Measurements from ENCODE around the gene MYBBP1A.
A peak's percentile ranks its signal among the peaks of the same experiment; 100 is the strongest.

MYBBP1A gene

DNA sequence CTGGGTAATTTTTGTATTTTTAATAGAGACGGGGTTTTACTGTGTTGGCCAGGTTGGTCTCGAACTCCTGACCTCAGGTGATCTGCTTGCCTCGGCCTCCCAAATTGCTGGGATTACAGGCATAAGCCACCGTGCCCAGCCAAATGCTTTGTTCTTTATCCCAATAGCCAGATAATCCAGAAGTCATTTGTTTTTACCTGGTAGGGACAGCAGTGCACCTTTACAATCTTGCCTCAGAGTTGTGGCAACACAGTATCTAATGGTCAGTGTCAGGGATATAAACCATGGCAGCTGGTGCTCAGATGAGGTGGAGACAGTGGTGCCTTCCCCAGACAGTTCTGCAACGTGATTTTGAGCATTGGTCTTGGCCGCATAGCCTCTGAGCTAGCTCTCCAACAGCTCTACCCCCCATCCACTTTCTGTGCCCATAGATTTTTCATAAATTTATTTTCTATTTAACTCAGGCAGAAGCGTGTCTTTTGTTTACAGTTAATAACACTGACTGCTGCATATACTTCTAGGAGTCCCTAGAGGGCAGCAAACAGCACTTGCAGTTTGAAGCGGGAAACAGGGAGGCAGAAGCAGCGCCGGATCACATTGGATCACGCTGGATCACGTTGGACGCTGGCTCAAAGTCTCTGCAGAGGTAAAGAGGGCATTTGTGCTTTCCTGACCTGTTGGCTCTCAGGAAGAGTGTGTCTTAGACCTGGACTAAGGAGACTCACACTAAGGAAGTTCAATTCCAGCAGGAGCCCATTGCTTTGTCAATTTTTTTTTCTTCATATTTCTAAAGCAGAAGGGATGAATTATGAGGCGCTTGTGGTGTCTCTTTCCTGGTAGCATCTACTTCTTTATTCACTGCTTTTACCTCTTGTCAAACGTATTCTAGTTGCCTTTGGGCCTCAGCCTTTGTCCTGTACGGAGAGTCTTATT, 10.3 kb upstream of the MYBBP1A start:
- peak; percentile 76 for DNase-seq

DNA sequence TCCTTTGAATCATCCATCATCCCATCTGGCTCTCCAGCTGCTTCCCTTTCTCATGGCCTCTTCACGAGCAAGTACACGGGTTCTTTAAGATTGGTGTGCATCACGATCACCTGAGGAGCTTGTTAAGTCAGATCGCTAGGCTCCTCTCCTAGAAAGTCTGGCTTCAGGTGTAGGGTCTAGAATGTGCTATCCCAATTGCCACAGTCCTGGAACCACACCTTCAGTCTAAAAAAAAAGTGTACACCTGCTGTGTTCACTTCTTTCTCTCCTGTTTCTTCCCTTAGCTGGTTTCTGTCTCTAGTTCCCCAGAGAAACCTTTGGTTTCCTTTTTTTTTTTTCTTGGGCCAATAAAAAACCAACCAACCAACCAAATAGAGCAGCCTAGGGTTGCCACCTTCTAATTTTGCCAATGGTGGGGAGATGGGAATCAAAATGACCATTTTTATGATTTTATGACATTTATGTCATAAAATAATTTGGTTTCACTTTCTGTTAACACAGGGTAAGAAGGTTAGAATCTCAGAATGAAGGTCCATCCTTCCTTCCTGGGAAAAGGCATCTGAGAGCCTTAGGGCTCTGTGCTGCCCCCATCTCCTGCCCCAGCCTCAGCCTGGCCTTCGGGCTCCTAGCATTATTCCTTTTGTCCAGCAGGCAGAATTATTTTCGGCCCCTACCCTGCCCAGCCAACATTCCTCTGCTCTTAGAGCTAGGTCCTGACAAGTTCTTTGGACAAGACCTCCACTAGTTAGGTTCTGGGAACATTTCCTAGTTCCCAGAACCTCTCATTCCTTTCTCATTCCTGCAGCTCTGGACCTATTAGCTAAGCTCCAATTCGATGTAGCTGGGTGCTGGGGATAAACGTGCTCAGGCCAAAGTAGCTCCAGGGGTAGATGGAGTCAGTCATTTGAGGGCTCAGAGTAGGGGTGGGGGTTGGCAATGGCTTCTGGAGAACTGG, 7.1 kb upstream of the MYBBP1A start:
- DNase-seq: no peak

DNA sequence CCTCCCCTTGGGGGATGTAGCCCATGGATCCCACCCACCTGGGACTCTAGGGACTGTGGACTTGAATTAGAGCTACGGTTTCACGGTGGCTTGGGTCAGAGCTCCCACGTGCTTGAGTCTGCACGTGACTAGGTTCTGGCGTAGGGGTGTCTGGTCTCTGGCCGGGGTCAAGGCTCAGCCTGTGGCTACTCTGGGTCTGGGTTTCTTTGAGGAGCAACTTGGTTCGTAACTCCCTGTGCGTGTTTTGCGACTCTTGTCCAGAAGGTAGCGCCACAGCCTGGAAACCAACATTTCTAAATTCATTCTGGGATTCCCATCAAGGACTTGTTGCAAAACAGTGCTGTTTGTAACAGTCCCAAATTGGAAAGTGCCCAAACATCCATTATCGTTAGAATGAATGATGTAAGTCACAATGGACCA, 5.7 kb upstream of the MYBBP1A start:
- DNase-seq: no peak

DNA sequence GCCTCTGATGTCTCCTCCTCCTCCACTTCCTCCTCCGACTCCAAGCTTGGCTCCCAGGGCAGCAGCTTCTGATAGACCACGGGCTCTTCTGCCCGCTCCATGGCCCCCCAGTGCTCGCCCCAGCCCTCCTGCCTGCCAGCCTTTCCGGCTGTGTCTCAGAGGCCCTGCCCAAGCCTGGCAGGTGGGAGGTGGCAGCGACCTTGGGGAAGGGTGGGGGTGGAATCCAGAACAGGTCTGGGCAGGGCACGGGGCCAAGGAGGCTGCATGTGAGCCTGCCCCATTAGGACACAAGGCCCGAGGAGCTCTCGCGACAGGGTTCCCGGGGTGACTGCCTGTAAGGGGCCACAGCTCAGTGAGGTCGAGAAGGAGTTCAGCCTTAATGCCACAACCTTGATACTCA, 5.2 kb upstream of the MYBBP1A start, which contains the start of gene GGT6:
TSS of gene GGT6 (minus strand) at position 157 of the 400 bp plus-strand sequence. CDS start at position 101, 56 bp downstream.
- no peak for DNase-seq

DNA sequence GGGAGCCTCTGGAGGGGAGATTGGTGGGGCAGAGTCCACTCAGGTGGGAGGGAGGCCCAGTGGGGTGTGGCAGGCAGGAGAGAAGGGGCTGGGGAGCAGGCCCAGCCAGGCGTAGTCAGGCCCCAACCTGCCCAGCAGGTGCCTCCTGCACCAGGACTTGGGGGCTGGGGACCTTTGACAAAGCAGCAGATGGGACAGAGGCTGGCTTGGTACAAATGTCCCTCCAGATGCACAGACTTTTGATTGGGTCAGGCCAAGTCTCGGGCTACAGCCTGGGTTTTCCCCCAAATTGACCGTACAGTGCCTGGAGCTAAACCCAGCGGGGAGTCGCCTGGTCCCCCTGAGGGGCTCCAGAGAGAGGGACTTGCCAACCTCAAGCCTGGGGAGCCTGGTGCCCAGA, 4.8 kb upstream of the MYBBP1A start:
- no peak for DNase-seq

DNA sequence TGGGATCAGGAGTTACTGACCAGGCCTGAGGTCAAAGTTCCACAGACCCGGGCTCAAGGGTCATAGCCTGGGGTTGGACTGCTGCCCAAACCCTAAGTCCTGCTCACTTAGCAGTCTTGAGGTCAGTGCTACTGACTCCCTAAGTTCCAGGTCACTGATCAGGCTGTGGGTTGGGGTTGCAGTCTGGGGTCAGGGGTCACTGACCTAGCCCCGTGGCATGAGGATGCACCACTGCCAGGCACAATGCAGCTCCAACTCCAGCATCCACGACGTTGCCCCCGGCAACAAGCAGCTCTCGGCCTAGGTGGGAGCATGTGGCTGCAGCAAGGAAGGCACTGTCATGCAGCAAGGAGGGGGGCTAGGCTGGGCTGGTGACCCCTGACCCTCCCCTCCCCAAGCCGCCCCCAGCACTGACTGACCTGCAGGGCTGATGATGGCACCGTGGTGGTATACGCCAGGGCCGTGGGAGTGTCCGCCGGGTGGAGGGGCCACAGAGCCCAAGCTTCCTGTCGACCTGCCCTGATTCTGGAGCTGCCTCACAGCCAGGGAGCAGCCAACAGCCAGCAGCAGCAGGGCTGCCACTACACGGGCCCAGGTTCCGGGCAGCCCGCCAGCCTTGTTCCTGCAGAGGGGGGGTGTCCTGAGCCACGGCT, 4.1 kb upstream of the MYBBP1A start:
- DNase-seq: no peak

DNA sequence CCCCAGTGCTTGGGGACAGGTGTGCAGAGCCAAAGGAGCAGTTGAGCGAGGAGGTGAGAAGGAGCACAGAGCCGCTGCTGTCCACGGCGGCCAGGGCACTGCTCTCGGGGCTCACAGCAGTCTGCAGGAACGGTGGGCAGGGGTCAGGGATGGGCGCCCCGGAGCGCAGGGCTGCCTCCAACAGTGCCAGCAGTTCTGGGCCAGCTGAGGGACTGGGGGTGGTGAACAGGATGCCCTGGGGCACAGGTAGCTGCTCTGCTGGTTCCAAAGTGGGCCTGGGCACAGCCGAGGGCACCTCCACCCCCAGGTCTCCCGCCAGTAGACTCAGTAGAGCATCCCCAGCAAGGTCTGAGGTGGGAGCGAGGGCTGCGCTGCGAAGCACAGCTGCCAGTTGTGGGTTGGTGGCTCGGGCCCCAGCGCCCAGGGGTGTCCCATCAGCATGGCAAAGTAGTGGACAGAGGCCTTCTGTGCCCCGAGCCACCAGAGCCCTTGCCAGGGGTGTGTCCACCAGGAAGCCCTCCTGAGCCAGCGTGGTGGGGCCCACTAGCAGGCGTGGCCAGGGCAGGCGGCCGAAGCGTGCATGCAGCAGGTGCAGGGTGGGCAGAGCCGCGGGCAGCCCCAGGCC, 3.3 kb upstream of the MYBBP1A start:
- DNase-seq: no peak

DNA sequence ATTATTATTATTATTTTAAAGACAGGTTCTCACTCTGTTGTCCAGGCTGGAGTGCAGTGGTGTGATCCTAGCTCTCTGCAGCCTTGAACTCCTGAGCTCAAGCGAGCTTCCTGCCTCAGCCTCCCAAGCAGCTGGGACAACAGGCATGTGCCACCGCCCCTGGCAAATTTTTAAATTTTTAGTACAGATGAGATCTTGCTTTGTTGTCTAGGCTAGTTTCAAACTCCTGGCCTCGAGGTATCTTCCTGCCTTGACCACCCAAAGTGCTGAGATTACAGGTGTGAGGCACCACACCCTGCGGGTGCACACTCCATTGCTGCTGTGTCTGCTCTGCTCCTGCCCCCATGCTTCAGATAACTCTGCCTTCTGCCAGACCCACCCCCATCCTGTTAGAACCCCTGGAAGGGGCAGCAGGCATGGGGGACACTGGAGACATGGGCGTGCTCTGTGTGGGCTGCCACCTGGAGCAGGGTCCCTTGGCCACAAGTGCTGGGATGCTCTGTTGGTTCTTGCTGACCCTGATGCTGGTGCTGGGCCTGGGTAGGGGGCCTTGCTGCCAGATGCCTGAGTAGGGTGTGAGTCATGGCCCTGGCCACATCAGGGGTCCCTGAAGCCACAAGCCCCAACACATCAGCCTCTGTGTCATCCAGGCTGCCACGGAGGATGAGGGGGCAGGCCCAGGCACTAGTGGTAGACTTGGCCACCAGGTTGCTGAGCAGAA, 2.6 kb upstream of the MYBBP1A start:
- DNase-seq: no peak

DNA sequence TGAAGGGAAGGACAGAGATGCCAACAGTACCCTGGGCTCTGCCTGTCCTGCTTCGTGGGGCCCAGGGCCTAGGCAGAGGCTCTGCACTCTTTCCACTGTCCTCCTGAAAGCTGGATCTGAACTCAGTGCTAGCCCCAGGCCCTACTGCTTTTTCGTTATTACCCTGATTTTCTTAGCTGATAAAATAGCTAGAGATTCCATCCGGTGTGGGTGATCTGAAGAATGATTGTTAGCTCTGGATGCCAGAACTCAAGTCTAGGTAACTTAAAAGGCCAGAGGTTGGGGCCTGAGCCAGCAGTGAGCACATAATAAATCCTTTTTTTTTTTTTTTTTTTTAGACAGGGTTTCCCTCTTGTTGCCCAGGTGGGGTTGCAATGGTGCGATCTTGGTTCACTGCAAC, 1.8 kb upstream of the MYBBP1A start:
- no peak for DNase-seq

DNA sequence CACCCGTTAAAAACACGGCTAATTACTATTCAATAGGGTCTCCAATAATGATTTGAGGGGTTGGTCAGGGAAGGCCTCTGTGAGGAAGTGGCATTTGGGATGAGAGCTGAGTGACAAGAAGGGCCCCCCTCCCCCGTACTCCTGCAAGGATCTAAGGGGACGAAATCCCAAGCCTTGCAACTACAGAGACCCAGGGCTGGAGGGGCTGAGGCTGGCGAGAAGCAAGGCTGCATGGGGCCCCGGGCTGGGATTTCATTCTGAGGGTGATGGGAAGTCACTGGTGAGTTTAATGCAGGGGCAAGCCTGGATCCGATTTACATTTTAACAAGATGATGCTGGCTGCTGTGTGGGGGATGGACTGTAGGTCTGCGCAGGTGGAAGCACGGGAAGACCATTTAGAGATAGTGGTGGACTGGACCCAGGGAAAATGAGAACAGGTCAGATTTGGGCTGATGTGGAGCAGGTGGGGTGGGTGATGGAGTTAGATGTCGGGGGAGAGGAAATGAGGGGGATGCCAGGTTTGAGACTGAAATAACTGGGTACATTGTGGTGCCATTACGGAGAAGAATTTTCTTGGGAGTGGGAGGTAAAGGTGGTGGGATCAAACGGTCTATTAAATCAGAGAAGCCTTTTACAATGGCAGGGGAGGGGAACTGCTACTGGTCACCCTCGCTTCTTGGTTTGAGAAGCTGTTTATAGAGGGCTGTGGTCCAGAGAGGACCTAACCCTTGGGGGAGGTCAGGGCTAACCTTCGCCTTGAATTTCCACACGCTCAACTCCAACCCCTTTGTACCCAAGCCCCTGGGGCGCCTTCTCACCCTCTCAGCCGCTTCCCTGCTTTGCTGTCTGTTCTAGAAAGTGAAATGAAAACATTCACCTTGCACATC, 932 bp upstream of the MYBBP1A start:
- no peak for DNase-seq

DNA sequence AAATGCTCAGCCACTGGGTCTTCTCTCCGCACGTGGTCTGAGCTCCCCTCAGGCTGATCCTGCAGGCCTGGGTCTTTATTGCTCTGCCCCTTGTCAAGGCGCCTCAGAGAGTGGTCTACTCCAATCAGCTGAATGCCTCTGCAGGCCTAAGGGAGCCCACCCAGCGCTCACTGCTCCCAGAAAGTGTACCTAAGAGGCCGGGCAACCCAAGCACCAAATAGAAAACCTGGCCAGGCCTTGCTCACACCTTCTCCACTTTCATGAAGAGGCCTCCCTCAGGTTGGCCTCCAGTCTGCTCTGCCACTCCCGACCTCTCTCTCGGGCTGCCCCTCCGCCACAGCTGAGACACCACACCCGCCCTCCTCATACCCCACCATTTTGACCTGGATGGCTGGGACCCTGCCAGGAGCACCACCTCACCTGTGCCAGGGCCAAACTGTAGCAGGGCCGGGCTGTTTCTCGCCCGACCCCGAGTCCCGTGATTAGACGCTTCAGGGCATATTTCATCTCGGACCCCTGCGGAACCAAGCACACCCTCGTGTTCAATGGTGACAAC, 665 bp downstream of the MYBBP1A start:
- DNase-seq: no peak

DNA sequence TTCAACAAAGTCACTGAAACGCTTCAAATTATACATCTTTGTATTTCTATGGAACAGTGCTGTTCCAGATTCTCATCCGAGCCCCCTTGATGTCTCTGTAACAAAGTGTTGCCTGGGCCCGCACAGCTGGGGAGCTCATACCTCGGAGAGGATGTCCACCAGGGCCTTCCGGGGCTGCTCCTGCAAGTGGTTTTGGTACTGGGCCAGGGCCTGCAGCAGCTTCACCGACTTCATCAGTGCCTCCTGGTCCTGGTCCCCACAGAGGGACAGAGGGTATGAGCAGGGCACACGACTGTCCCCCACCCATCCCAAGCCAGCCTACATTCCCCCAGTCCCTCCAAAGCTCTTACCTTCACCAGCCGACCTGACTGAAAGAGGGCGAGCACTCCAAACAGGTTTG, 1.5 kb downstream of the MYBBP1A start:
- DNase-seq: no peak

DNA sequence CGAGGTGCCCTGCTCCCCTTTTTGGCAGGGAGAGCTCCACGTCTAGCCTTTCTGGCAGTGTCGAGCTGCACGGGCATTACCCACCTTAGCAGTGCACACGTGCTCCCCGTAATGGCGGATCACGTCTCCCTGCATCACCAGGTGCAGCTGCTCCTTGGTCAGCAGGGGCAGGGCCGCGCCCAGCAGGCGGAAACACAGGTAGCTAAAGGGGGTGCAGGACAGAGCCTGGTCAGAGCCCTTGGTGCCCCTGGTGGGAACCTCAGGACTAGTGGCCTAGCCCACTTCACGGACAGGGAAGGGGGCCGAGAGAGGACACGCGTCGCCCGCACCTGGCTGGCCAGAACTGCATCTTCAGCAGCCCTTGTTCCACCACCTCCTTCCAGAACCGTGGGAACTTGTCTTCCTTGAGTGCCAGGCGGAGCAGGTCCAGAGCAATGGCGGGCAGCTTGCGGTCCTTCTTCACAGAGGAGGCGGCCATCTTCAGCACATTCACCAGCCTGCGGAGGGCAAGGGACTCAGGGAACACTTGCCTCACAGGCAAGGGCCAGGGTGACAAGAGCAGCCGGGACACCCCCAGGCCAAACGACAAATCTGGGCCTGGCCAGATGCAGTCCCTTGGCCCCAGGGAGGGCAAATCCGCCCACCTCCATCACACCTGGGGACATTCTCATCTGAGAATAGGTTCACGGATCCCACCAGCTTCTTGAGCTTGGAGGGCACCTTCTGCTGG, 3.2 kb downstream of the MYBBP1A start:
- no peak for DNase-seq

DNA sequence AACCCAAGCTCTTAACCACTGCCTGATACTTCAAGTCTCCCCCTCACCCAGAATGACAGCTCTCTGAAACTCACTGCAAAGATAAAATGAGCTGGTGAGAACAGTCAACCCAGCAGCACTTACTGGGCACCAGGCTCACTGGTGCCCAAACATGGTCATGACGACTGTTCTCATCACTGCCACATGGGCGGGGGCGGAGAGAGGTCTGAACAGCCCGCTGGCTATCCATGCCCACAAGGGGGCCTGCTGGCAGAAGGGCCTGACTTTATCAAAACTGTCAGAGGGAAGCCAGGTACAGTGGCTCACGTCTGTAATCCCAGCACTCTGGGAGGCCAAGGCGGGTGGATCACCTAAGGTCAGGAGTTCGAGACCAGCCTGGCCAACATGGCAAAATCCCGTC, 4.0 kb downstream of the MYBBP1A start:
- DNase-seq: no peak

DNA sequence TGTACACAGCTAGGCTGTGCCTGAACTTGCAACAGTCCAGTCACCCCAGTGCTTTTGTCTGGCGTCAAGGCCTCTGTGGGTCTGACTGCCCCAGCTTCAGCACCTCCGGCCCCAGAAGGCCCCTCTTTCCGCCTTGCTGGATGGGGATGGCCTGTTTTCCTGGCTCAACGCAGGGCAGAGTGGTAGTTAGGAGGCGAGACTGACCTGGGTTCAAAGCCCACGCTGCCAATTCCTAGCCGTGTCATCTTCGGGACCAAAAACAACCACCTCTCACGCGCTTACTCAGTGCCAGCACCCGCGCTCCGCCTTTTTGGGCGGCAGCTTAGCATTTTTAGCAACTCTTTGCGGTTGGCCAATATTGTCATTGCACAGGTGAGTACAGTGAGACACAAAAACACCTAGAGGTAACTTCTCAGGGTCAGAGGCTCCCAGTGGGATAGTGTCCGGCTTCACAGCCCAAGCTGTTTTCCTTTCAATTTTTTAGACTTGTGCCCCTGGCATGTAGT, 4.6 kb downstream of the MYBBP1A start:
- DNase-seq: no peak

DNA sequence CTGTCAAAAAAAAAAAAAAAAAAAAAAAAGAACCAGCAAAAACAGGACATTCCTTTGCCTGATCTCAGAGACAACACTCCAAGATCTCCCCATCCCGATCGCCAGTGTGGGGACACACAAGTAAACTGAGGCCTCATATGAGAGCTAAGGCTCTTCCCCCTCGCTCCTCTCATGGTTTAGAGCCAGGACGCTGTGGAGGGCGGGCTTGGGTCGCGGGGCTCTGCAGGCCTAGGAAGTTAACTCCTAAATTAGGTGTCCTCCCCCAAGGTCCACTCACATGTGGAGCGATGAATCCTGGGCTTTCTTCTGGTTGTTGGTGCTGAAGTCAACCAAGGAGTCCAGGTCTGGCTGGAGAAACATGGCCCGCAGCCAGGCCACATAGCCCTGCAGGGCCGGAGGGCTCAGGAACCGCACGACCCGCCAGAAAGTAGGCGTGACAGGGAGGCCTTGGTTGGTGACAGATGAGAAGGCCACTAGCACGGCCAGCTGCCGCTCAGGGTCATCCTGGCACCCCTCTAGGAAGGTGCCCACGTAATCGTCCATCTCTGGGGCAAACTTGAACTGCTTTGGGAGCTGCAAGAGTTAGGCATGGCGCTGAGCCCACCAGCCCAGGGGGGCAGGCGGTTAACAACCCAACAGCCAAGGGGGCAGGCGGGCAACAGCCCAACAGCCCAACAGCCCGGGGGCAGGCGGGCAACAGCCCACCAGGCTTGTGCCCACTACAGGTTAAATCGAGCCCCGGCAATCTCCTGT, 5.2 kb downstream of the MYBBP1A start:
- no peak for DNase-seq

DNA sequence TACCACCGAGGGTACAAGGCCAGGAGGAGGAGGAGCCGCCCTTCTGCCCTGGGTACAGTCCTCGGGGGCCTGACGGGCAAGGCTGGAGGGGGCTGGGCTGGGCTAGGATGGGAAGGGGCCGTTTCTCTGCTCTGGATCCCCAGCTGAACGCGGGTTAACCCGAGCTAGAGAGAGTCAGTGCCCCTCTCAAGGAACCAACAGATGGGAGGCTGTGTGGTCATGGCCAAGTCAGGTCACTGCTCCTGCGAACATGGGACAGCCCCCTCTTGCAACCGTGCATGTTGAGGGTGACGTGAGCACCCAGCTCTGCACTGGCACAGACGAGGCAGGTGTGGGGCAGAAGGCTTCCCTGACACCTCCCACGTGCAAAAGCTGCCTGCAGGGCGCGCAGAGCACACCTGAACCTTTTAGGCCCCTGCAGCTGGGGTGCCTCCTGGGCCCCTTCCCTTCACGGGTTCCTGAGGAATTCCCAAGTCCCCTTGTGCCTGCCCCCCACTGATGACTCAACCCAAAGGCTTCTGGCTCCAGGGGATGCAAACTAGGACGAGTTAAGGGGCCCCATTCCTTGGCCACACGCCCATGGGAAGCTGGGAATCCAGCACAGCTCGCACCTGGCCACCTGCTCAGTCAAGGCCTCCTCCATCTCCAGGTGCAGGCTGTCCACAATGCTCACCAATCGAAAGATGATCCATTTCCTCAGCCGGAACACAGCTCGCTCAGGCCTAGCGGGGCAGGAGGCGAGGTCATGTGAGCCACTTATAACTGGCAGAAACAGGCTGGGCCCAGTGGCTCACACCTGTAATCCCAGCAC, 6.3 kb downstream of the MYBBP1A start:
- peak; percentile 35 for DNase-seq

DNA sequence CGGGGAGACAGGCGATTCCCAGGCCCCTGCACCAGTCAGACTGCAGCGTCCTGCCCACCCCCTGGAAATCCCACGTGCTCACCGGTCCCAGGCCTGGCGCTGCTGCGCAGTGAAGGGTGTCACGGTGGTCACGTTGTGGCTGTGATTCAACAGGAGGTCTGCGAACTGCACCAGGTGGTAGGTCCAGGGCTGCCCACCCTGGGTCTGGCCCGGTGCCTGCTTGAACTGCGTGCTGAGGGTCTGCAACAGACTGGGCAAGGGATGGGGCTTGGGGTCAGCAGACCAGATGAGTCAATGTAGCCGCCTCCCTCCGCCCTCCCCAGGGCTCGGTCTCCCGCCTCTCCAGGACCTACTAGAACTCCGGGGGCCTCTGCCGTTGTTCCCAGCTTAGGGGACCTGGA, 7.1 kb downstream of the MYBBP1A start:
- no peak for DNase-seq
